Parathyroid adenoma (tissue), 2 donors: ENCODE data around the gene CADM2.

Experiments used
- H2AFZ ChIP-seq: fragments of 300-600 bp; sonication (generic); one replicate; pipeline ENCODE4 v1.7.0; 2017; ENCODE audit warnings: antibody characterized with exemption, mild to moderate bottlenecking
- H3K27ac ChIP-seq: fragments of 300-600 bp; sonication (generic); one replicate; pipeline ENCODE4 v1.7.0; 2017
- H3K27me3 ChIP-seq: fragments of 300-600 bp; sonication (generic); one replicate; pipeline ENCODE4 v1.7.0; 2017; ENCODE audit warnings: low read length; ENCODE audit not compliant: control insufficient read depth, insufficient read depth
- H3K36me3 ChIP-seq: fragments of 300-600 bp; sonication (generic); one replicate; pipeline ENCODE4 v1.7.0; 2017; ENCODE audit warnings: low read length; ENCODE audit not compliant: control insufficient read depth, insufficient read depth
- H3K4me1 ChIP-seq: fragments of 300-600 bp; sonication (generic); one replicate; pipeline ENCODE4 v1.7.0; 2017; ENCODE audit warnings: control low read depth
- H3K4me2 ChIP-seq: fragments of 300-600 bp; sonication (generic); one replicate; pipeline ENCODE4 v1.7.0; 2017; ENCODE audit warnings: low read length
- H3K4me3 ChIP-seq: fragments of 300-600 bp; sonication (generic); one replicate; pipeline ENCODE4 v1.7.0; 2017; ENCODE audit warnings: low read depth, low read length
- H3K79me2 ChIP-seq: fragments of 300-600 bp; sonication (generic); one replicate; pipeline ENCODE4 v1.7.0; 2017; ENCODE audit warnings: control low read depth
- H3K9ac ChIP-seq: fragments of 300-600 bp; sonication (generic); one replicate; pipeline ENCODE4 v1.7.0; 2017; ENCODE audit warnings: mild to moderate bottlenecking
- H3K9me3 ChIP-seq: fragments of 300-600 bp; sonication (generic); one replicate; pipeline ENCODE4 v1.7.0; 2017; ENCODE audit warnings: low read length; ENCODE audit not compliant: control insufficient read depth
- CTCF ChIP-seq: fragments of 300-600 bp; sonication (generic); IDR thresholded peaks from one replicate; pipeline ENCODE4 v1.7.0; 2017; ENCODE audit warnings: antibody characterized with exemption, mild to moderate bottlenecking
- donor health status: primary hyperparathyroidism.

The CADM2 gene

DNA sequence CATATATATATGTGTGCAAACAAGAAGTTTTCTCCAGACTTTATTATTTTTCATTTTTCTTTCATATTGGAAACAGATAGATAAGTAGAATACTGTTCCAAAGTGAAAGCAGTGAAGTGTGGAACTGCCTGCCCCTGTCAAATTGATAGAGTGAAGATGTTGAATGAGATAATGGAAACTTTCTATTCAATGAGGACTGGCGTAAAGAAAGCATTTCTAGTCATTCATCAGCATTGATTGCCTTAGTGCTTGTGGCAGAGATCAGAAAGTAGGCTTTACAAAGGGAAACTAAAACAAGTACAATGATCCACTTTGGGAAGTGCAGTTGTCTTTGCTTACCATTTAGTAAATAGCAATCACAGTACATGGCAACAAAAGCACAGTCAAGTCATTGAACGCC, 300.0 kb downstream of the CADM2 start:
- no peak overlapping the region for H3K4me3 ChIP-seq
- H3K36me3 ChIP-seq, result no peaks in the 10 kb centered on the region
- no peak for TF ChIP-seq CTCF
- H2AFZ ChIP-seq, result no peak overlapping the region
- H3K9ac ChIP-seq, result no peak overlapping the region
- H3K27ac ChIP-seq, result no peak overlapping the region
- H3K4me1 ChIP-seq, result no peaks in the 10 kb centered on the region
- H3K79me2 ChIP-seq, result no peaks in the 10 kb centered on the region
- H3K27me3 ChIP-seq, result no peaks in the 10 kb centered on the region
- H3K9me3 ChIP-seq, result no peaks in the 10 kb centered on the region
- no peak overlapping the region for H3K4me2 ChIP-seq

GRCh38 chr3:85259748-85260147, 301.0 kb downstream of the CADM2 start:
- Histone ChIP-seq H3K4me1 (no peaks in the 10 kb centered on the region), H3K4me2 (no peak overlapping the region), H3K4me3 (no peak overlapping the region), H3K27me3 (no peaks in the 10 kb centered on the region), H3K27ac (no peak overlapping the region), H3K79me2 (no peaks in the 10 kb centered on the region), H3K9ac (no peak overlapping the region), H3K36me3 (no peaks in the 10 kb centered on the region), H2AFZ (no peak overlapping the region), H3K9me3 (no peaks in the 10 kb centered on the region)
- no peak for TF ChIP-seq CTCF

DNA sequence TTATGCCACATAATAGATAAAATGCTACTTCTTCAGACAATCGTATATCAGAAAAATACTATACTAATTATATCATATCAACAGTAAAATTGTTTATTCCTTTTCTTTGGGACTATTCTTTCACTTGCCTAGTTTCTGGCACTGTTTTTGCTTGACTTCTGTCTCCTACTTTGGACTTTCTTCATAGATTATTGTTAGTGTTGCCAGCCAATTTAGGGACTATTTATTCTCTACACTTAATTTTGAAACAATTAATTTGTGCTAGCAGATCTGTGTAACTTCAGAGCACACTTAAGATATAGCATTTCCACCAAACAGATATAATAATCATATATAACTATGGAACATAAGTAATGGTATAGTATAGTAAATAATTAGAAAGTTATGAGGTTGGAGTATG, 305.6 kb downstream of the CADM2 start:
- Histone ChIP-seq H3K36me3 (no peaks in the 10 kb centered on the region), H3K4me1 (no peaks in the 10 kb centered on the region), H3K4me3 (no peak overlapping the region), H3K27ac (no peak overlapping the region), H3K4me2 (no peak overlapping the region), H2AFZ (no peak overlapping the region), H3K79me2 (no peaks in the 10 kb centered on the region), H3K27me3 (no peaks in the 10 kb centered on the region), H3K9me3 (no peaks in the 10 kb centered on the region), H3K9ac (no peak overlapping the region)
- no peak for TF ChIP-seq CTCF

GRCh38 chr3:85270488-85270887, 311.7 kb downstream of the CADM2 start:
- no peak overlapping the region for H3K9ac ChIP-seq
- no peak overlapping the region for H3K27ac ChIP-seq
- H3K4me2 ChIP-seq, result no peak overlapping the region
- no peak overlapping the region for H2AFZ ChIP-seq
- no peaks in the 10 kb centered on the region for H3K79me2 ChIP-seq
- H3K27me3 ChIP-seq, result no peaks in the 10 kb centered on the region
- no peak overlapping the region for H3K4me3 ChIP-seq
- H3K4me1 ChIP-seq, result no peaks in the 10 kb centered on the region
- TF ChIP-seq CTCF, result no peak
- H3K9me3 ChIP-seq, result no peaks in the 10 kb centered on the region
- no peaks in the 10 kb centered on the region for H3K36me3 ChIP-seq

DNA sequence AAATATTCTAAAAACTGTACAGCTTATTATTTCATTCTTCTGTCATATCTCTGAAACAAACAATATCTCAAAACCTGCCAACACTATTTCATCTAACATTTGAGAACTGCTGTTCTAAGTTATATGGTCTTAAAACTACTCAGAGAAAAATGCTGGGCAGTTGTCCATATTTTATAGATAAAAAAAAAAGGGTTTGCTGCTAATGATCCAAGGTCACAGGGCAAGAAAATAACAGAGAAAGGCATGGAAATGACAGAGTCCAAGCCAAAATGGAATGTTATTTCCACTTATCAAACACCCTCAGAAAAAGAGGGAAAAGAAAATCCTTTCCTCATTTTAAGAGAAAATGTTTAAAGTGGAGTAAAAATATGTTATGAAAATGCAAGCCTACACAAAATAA, 313.1 kb downstream of the CADM2 start:
- Histone ChIP-seq H3K79me2 (no peaks in the 10 kb centered on the region), H3K27me3 (no peaks in the 10 kb centered on the region), H3K9me3 (no peaks in the 10 kb centered on the region), H3K4me2 (no peak overlapping the region), H3K36me3 (no peaks in the 10 kb centered on the region), H2AFZ (no peak overlapping the region), H3K9ac (no peak overlapping the region), H3K4me3 (no peak overlapping the region), H3K27ac (no peak overlapping the region), H3K4me1 (no peaks in the 10 kb centered on the region)
- no peak for TF ChIP-seq CTCF
